Smooth muscle cell (in vitro differentiated cells): ENCODE results near the gene OOSP3. TPM values are rescaled to one million over a fixed set of nuclear protein-coding genes. Genes with fewer than 3 reads are reported as not detected.

ENCODE experiments used
- DNase-seq: peaks from one replicate; lab custom pipeline; 2025; ENCODE audit not compliant: unreplicated experiment; lab: John Stamatoyannopoulos, UW
- H2AFZ ChIP-seq: fragments of 200-600 bp; sonication (generic); 2 replicates; pipeline ENCODE4 v1.6.0; 2016; ENCODE audit warnings: antibody characterized with exemption, low read depth, mild to moderate bottlenecking
- H3F3A ChIP-seq: fragments of 200-600 bp; sonication (generic); 2 replicates; pipeline ENCODE4 v1.6.0; 2017; ENCODE audit warnings: antibody characterized with exemption, low read depth
- H3K27ac ChIP-seq: fragments of 200-600 bp; sonication (generic); 2 replicates; pipeline ENCODE4 v1.5.1; 2016; ENCODE audit warnings: low read depth, mild to moderate bottlenecking
- H3K27me3 ChIP-seq: fragments of 200-600 bp; sonication (generic); 2 replicates; pipeline ENCODE4 v1.6.1; 2016; ENCODE audit warnings: low read depth, mild to moderate bottlenecking
- H3K36me3 ChIP-seq: fragments of 200-600 bp; sonication (generic); 2 replicates; pipeline ENCODE4 v1.5.1; 2016; ENCODE audit warnings: low read depth
- H3K4me1 ChIP-seq: fragments of 200-600 bp; sonication (generic); 2 replicates; pipeline ENCODE4 v1.5.1; 2016; ENCODE audit warnings: low read depth
- H3K4me2 ChIP-seq: fragments of 200-600 bp; sonication (generic); 2 replicates; pipeline ENCODE4 v1.6.0; 2016; ENCODE audit warnings: mild to moderate bottlenecking
- H3K4me3 ChIP-seq: fragments of 200-600 bp; sonication (generic); 2 replicates; pipeline ENCODE4 v1.5.1; 2016; ENCODE audit warnings: mild to moderate bottlenecking
- H3K79me2 ChIP-seq: fragments of 200-600 bp; sonication (generic); 2 replicates; pipeline ENCODE4 v1.6.0; 2016; ENCODE audit warnings: low read depth, mild to moderate bottlenecking
- H3K9ac ChIP-seq: fragments of 200-600 bp; sonication (generic); 2 replicates; pipeline ENCODE4 v1.6.0; 2016; ENCODE audit warnings: low read depth
- H3K9me3 ChIP-seq: fragments of 200-600 bp; sonication (generic); replicated peaks from 2 replicates; pipeline ENCODE4 v1.5.1; 2016; ENCODE audit warnings: low read depth
- H4K20me1 ChIP-seq: fragments of 200-600 bp; sonication (generic); 2 replicates; pipeline ENCODE4 v1.6.0; 2016; ENCODE audit warnings: low read depth
- WGBS: methylation state at CpG from one replicate; pipeline ENCODE4 v1.1.7; 2016; ENCODE audit warnings: low lambda C conversion rate; 5-methylcytosine and 5-hydroxymethylcytosine counted together
- polyA plus RNA-seq: library from polyadenylated mRNA; unstranded; fragments of >200 nt; fragmentation: Nextera tagmentation; extraction: Ambion mirVana; gene quantifications from 2 replicates; pipeline ENCODE4 v1.2.1, GENCODE V29; 2016
- total RNA-seq: library from RNA; depleted of rRNA; stranded (reverse); fragments of >200 nt; gene quantifications from 2 replicates; pipeline ENCODE4 v1.2.3, GENCODE V29; 2014
- TF ChIP-seq, protein P1 (sequence below): fragments of 200-600 bp; sonication (generic); IDR thresholded peaks from 2 replicates; pipeline ENCODE4 v1.5.1; 2017; ENCODE audit warnings: borderline replicate concordance, mild to moderate bottlenecking, antibody characterized with exemption; ENCODE audit not compliant: insufficient read depth, poor library complexity, severe bottlenecking

The OOSP3 gene, protein sequence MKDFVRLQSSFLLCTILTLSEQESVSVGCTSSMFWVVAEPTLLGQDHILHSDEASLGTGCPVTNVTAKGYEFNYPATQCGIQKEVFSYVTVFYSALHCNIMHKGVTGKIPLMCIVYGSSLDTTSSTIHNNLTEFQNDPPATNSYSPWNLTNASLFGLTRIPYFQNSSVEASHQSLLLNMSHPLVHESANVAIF
- total RNA-seq: not detected in 2 replicates
- polyA plus RNA-seq: not detected in 2 replicates

- Histone ChIP-seq H3K27ac (no peak within 1 kb of the TSS), H3K4me1 (no peaks in the 10 kb centered on the region), H4K20me1 (no peaks in the 10 kb centered on the region), H3K4me3 (no peak within 1 kb of the TSS), H2AFZ (no peak within 1 kb of the TSS), H3K79me2 (no peaks in the 10 kb centered on the region), H3K36me3 (no peaks in the 10 kb centered on the region), H3K9ac (no peak within 1 kb of the TSS), H3K9me3 (no peaks in the 10 kb centered on the region), H3K27me3 (no peaks in the 10 kb centered on the region), H3F3A (no peaks in the 10 kb centered on the region), H3K4me2 (no peak within 1 kb of the TSS)
- no peak for DNase-seq
- 79% methylated on average over 5 of the region's 5 CpGs for WGBS
- TF ChIP-seq, protein P1, sequence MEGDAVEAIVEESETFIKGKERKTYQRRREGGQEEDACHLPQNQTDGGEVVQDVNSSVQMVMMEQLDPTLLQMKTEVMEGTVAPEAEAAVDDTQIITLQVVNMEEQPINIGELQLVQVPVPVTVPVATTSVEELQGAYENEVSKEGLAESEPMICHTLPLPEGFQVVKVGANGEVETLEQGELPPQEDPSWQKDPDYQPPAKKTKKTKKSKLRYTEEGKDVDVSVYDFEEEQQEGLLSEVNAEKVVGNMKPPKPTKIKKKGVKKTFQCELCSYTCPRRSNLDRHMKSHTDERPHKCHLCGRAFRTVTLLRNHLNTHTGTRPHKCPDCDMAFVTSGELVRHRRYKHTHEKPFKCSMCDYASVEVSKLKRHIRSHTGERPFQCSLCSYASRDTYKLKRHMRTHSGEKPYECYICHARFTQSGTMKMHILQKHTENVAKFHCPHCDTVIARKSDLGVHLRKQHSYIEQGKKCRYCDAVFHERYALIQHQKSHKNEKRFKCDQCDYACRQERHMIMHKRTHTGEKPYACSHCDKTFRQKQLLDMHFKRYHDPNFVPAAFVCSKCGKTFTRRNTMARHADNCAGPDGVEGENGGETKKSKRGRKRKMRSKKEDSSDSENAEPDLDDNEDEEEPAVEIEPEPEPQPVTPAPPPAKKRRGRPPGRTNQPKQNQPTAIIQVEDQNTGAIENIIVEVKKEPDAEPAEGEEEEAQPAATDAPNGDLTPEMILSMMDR: no peak
These were observed at the start of gene OOSP3 for GRCh38 chr11:59878575-59878974. Gene OOSP3, plus strand, starts transcription at chr11:59878782. Its CDS starts 27 bp downstream, at chr11:59878809.

DNA sequence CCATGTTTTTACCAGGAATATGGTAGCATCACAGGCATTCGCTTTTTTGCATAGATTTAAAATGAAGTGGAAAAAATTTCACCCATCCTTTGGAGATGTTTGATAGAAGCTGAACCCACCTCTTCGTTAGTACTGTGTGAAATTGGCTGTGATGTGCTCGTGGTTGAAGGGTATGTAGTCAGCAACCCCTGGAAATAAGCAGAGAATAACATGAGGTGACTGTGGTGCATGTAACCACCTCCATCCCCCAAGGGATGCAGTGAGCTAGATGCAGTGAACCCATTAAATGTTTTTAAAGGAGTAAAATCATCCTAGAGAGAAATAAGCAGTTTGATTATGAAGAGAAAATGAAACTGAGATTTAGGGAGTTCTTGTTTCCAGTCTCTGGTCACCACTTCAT, 49.2 kb upstream of the OOSP3 start:
- Histone ChIP-seq H4K20me1 (no peaks in the 10 kb centered on the region), H3K4me3 (no peak overlapping the region), H3K9me3 (no peaks in the 10 kb centered on the region), H3K36me3 (no peaks in the 10 kb centered on the region), H3K27me3 (no peaks in the 10 kb centered on the region), H3K9ac (no peak overlapping the region), H3K27ac (no peak overlapping the region), H3K79me2 (no peaks in the 10 kb centered on the region), H3K4me2 (no peak overlapping the region), H3F3A (no peaks in the 10 kb centered on the region), H2AFZ (no peak overlapping the region), H3K4me1 (no peaks in the 10 kb centered on the region)
- no peak for DNase-seq
- TF ChIP-seq, protein P1: no peak
- 84% methylated on average over 3 of the region's 3 CpGs for WGBS

- DNase-seq: no peak
- TF ChIP-seq, protein P1: no peak
- H3K4me3 ChIP-seq: no peak overlapping the region
- H3K27me3 ChIP-seq: no peaks in the 10 kb centered on the region
- no peaks in the 10 kb centered on the region for H3F3A ChIP-seq
- H2AFZ ChIP-seq: no peak overlapping the region
- H3K79me2 ChIP-seq: no peaks in the 10 kb centered on the region
- H3K4me2 ChIP-seq: no peak overlapping the region
- no peaks in the 10 kb centered on the region for H3K36me3 ChIP-seq
- H3K9ac ChIP-seq: no peak overlapping the region
- WGBS: 93% methylated on average over 2 of the region's 2 CpGs
- no peaks in the 10 kb centered on the region for H4K20me1 ChIP-seq
- H3K4me1 ChIP-seq: no peaks in the 10 kb centered on the region
- H3K9me3 ChIP-seq: no peaks in the 10 kb centered on the region
- no peak overlapping the region for H3K27ac ChIP-seq
These were observed 45.0 kb upstream of the OOSP3 start for GRCh38 chr11:59833602-59834001.

DNA sequence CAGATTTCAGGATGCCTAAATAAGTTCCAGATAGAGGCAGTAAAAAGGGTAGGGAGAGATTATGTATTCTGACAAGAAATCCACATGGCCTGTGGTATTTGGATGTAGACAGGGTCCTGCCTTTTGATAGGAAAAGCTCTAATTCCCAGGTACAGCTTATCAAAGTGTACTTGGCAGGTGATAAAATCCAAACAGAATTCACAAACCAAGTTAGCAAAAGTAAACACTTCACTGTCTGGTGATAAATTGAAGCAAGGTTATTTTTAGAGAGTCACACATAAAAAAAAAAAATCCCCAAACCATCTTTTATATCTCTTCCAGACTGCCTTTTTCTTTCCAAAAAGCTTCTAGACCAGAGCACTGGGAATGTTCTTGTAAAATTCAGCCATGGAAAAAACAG, 39.0 kb upstream of the OOSP3 start:
- no peak overlapping the region for H3K4me3 ChIP-seq
- no peaks in the 10 kb centered on the region for H4K20me1 ChIP-seq
- H3K9ac ChIP-seq: no peak overlapping the region
- H3K9me3 ChIP-seq: no peaks in the 10 kb centered on the region
- H3K27ac ChIP-seq: no peak overlapping the region
- H3K79me2 ChIP-seq: no peaks in the 10 kb centered on the region
- no peak overlapping the region for H2AFZ ChIP-seq
- H3F3A ChIP-seq: no peaks in the 10 kb centered on the region
- H3K4me1 ChIP-seq: no peaks in the 10 kb centered on the region
- H3K27me3 ChIP-seq: no peaks in the 10 kb centered on the region
- H3K4me2 ChIP-seq: no peak overlapping the region
- TF ChIP-seq, protein P1: no peak
- DNase-seq: no peak
- no peaks in the 10 kb centered on the region for H3K36me3 ChIP-seq
